Vagina (tissue), 2 donors: ENCODE results near the gene AXL. TPM values are rescaled to one million over a fixed set of nuclear protein-coding genes. Genes with fewer than 3 reads are reported as not detected.

ENCODE experiments used
- DNase-seq, 2 donors: peaks; one replicate each; pipeline ENCODE4 v3.0.0-alpha.2; 2017; ENCODE audit errors: extremely low spot score in 2 of 2
- H3K27ac ChIP-seq: fragments of 200-600 bp; sonication (generic); one replicate; pipeline ENCODE4 v1.5.1; 2019
- H3K27me3 ChIP-seq: fragments of 200-600 bp; sonication (generic); one replicate; pipeline ENCODE4 v1.5.1; 2019
- H3K36me3 ChIP-seq, 2 donors: fragments of 200-600 bp; sonication (generic); one replicate each; pipeline ENCODE4 v1.5.1; 2017 to 2019
- H3K4me1 ChIP-seq: fragments of 200-600 bp; sonication (generic); one replicate; pipeline ENCODE4 v1.5.1; 2019
- H3K4me3 ChIP-seq, 2 donors: fragments of 200-600 bp; sonication (generic); 1 replicate in 1 of 2; 2 replicates in 1 of 2; pipeline ENCODE4 v1.5.1; 2016 to 2019
- H3K9me3 ChIP-seq: fragments of 200-600 bp; sonication (generic); one replicate; pipeline ENCODE4 v1.5.1; 2019
- POLR2A ChIP-seq, 2 donors: fragments of 450-650 bp; IDR thresholded peaks; one replicate each; pipeline ENCODE4 v1.6.1; 2017; ENCODE audit warnings: antibody characterized with exemption in 2 of 2, mild to moderate bottlenecking in 2 of 2, moderate library complexity in 2 of 2
- POLR2AphosphoS5 ChIP-seq, 2 donors: sonication (generic); formaldehyde crosslinking; IDR thresholded peaks; one replicate each; pipeline ENCODE4 v1.9.0; 2017; ENCODE audit warnings: antibody characterized with exemption in 2 of 2, mild to moderate bottlenecking in 2 of 2, low read depth in 1 of 2; ENCODE audit not compliant: insufficient read depth in 1 of 2
- intact Hi-C: fragments of 100-400 bp; cut with DNase I; formaldehyde crosslinking; loops from one replicate; pipeline ENCODE4 v1.15.1; 2023
- total RNA-seq: library from RNA; depleted of rRNA; stranded (reverse); fragments of >200 nt; gene quantifications from one replicate; pipeline ENCODE4 v1.2.3, GENCODE V29; 2016
- TF ChIP-seq, protein P1 (sequence below), 3 experiments: fragments of 450-650 bp in 2 of 3; fragments of 200-600 bp in 1 of 3; sonication (generic) in 1 of 3; IDR thresholded peaks; one replicate each; pipeline ENCODE4 v1.5.1; 2017 to 2019; ENCODE audit warnings: antibody characterized with exemption in 3 of 3, mild to moderate bottlenecking in 2 of 3, moderate library complexity in 2 of 3

The AXL gene
- total RNA-seq, 1 donor from 2014 or later, result 53.5 TPM

- Histone ChIP-seq H3K27me3 (no peaks in the 10 kb centered on the region), H3K27ac (no peak overlapping the region), H3K4me3 (no peak overlapping the region), H3K9me3 (no peaks in the 10 kb centered on the region), H3K4me1 (peaks cover 28% of the 10 kb centered on the region), H3K36me3 (peaks cover 7 to 66% of the 10 kb centered on the region in 2 donors)
- TF ChIP-seq POLR2A (IDR thresholded peaks at IDR 0.05) (no peak), POLR2AphosphoS5 (IDR thresholded peaks at IDR 0.05; ENCODE audit: insufficient read depth in 1 of 2, low read depth in 1 of 2) (no peak)
- TF ChIP-seq, protein P1, sequence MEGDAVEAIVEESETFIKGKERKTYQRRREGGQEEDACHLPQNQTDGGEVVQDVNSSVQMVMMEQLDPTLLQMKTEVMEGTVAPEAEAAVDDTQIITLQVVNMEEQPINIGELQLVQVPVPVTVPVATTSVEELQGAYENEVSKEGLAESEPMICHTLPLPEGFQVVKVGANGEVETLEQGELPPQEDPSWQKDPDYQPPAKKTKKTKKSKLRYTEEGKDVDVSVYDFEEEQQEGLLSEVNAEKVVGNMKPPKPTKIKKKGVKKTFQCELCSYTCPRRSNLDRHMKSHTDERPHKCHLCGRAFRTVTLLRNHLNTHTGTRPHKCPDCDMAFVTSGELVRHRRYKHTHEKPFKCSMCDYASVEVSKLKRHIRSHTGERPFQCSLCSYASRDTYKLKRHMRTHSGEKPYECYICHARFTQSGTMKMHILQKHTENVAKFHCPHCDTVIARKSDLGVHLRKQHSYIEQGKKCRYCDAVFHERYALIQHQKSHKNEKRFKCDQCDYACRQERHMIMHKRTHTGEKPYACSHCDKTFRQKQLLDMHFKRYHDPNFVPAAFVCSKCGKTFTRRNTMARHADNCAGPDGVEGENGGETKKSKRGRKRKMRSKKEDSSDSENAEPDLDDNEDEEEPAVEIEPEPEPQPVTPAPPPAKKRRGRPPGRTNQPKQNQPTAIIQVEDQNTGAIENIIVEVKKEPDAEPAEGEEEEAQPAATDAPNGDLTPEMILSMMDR (IDR thresholded peaks at IDR 0.05), result no peak
- DNase-seq, result no peak
- intact Hi-C loops, result loop anchor here (5.0 kb wide), 1 partner anchor 38 kb away; no protein-coding TSS in a partner anchor
Observed at GRCh38 chr19:41269571-41269970, 50.5 kb downstream of the AXL start.

DNA sequence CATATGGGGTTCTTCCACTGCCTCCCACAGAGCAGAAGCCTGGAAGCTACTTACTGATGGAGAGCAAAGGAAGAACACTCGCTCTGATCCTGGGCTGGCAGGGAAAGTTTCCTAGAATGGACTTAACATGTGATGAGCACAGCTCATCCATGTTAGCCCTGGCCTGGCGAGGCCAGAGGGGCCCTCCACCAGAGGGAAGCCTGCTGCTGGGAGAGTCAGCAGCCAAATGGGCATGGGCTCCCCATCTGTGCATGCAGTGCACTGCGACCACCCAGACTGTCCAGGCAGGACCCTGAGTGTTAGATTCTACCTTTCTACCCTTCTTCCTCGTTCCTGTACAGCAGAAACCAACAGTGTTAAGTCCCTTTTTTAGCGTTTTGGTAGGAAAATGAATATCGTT lies 54.1 kb downstream of the AXL start:
- Histone ChIP-seq H3K4me1 (no peaks in the 10 kb centered on the region), H3K4me3 (no peak overlapping the region), H3K36me3 (peaks cover 13 to 100% of the 10 kb centered on the region in 2 donors), H3K9me3 (no peaks in the 10 kb centered on the region), H3K27me3 (no peaks in the 10 kb centered on the region), H3K27ac (no peak overlapping the region)
- TF ChIP-seq POLR2AphosphoS5 (IDR thresholded peaks at IDR 0.05; ENCODE audit: insufficient read depth in 1 of 2, low read depth in 1 of 2) (no peak), POLR2A (IDR thresholded peaks at IDR 0.05) (no peak)
- TF ChIP-seq, protein P1 (IDR thresholded peaks at IDR 0.05), result no peak
- DNase-seq, result no peak
- intact Hi-C loops, result no loop called here

DNA sequence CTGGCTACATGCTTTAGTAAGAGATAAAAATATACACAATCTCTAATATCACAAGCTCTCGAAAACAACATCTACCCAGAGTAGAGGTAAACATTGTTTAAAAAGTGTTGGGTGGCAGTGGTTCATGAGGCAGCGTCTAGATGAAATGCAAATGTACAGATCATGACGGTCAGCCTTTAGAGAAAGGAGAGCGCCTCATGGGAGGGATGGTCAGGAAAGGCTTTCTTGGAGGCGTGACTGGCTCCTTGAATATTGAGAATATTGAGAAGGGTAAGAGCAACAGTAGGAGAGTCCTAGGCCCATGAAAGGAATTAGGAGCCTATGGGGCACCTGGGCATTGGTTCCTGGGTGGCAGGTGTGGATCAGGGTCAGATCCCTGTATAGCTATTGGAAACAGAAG lies 55.8 kb downstream of the AXL start:
- Histone ChIP-seq H3K4me1 (no peaks in the 10 kb centered on the region), H3K36me3 (peaks cover 19 to 100% of the 10 kb centered on the region in 2 donors), H3K9me3 (no peaks in the 10 kb centered on the region), H3K27ac (no peak overlapping the region), H3K4me3 (no peak overlapping the region), H3K27me3 (no peaks in the 10 kb centered on the region)
- TF ChIP-seq POLR2A (IDR thresholded peaks at IDR 0.05), result no peak
- TF ChIP-seq POLR2AphosphoS5 (IDR thresholded peaks at IDR 0.05; ENCODE audit: insufficient read depth in 1 of 2, low read depth in 1 of 2), result no peak
- TF ChIP-seq, protein P1 (IDR thresholded peaks at IDR 0.05), result no peak
- intact Hi-C loops, result no loop called here
- no peak for DNase-seq

GRCh38 chr19:41276231-41276630 lies 57.2 kb downstream of the AXL start:
- intact Hi-C loops, result no loop called here
- no peaks in the 10 kb centered on the region for H3K27me3 ChIP-seq
- no peak overlapping the region for H3K27ac ChIP-seq
- H3K9me3 ChIP-seq, result no peaks in the 10 kb centered on the region
- H3K36me3 ChIP-seq, result peaks cover 24 to 100% of the 10 kb centered on the region in 2 donors
- no peaks in the 10 kb centered on the region for H3K4me1 ChIP-seq
- no peak overlapping the region for H3K4me3 ChIP-seq
- TF ChIP-seq, protein P1 (IDR thresholded peaks at IDR 0.05), result no peak
- no peak for TF ChIP-seq POLR2AphosphoS5 (IDR thresholded peaks at IDR 0.05; ENCODE audit: insufficient read depth in 1 of 2, low read depth in 1 of 2)
- TF ChIP-seq POLR2A (IDR thresholded peaks at IDR 0.05), result no peak
- no peak for DNase-seq

DNA sequence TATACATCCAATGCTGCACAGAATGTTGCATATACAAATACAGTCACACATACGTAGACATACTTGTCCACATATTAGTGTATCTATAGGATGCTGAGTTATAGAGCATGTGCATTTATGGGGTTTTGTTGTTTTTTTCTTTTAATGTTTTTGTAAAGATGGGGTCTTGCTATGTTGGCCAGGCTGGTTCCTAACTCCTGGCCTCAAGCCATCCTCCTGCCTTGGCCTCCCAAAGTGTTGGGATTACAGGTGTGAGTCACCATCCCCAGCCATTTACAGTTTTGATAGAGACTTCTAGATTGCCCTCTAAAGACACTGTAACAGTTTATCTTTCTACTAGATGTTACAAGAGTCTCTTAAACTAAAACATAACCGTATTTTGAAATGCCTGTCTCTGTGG lies 59.5 kb downstream of the AXL start:
- Histone ChIP-seq H3K27ac (no peak overlapping the region), H3K27me3 (no peaks in the 10 kb centered on the region), H3K36me3 (peaks cover 24 to 99% of the 10 kb centered on the region in 2 donors), H3K9me3 (no peaks in the 10 kb centered on the region), H3K4me3 (no peak overlapping the region), H3K4me1 (no peaks in the 10 kb centered on the region)
- intact Hi-C loops, result no loop called here
- DNase-seq, result no peak
- TF ChIP-seq, protein P1 (IDR thresholded peaks at IDR 0.05), result no peak
- TF ChIP-seq POLR2A (IDR thresholded peaks at IDR 0.05) (no peak), POLR2AphosphoS5 (IDR thresholded peaks at IDR 0.05; ENCODE audit: insufficient read depth in 1 of 2, low read depth in 1 of 2) (no peak)
